Measurements from ENCODE around the gene ALDH7A1.

The ALDH7A1 gene

GRCh38 chr5:126484253-126484652 is 110.8 kb downstream of the ALDH7A1 start:
- H3K79me2 ChIP-seq (ENCODE audit: insufficient read depth, low read length) = no peaks in the 10 kb centered on the region
- TF ChIP-seq EZH2phosphoT487 (conservative IDR thresholded peaks at IDR 0.05; ENCODE audit: low read length) = no peak
- TF ChIP-seq CTCF (IDR thresholded peaks at IDR 0.05; ENCODE audit: insufficient read depth, low read length, poor library complexity, severe bottlenecking) = no peak

GRCh38 chr5:126483156-126483555 is 111.9 kb downstream of the ALDH7A1 start:
- Histone ChIP-seq H3K9me2 (replicated peaks; ENCODE audit: insufficient read depth, low read length) (no peaks in the 10 kb centered on the region), H3K4me2 (ENCODE audit: low read depth, low read length, poor library complexity, severe bottlenecking) (no peak overlapping the region), H3K4me3 (ENCODE audit: insufficient read depth, low read length, poor library complexity, severe bottlenecking) (no peak overlapping the region), H3K9me3 (ENCODE audit: insufficient read depth, low read length) (no peaks in the 10 kb centered on the region), H3K27me3 (ENCODE audit: low read length) (no peaks in the 10 kb centered on the region), H2AFZ (ENCODE audit: low read depth, low read length, severe bottlenecking) (no peak overlapping the region), H3F3A (ENCODE audit: insufficient read depth) (no peaks in the 10 kb centered on the region), H3K9ac (ENCODE audit: low read length) (no peak overlapping the region), H3K79me2 (ENCODE audit: insufficient read depth, low read length) (no peaks in the 10 kb centered on the region), H3K27ac (ENCODE audit: low read depth, low read length) (no peak overlapping the region), H4K20me1 (ENCODE audit: low read depth, low read length) (no peaks in the 10 kb centered on the region), H3K36me3 (ENCODE audit: low read length) (no peaks in the 10 kb centered on the region)
- TF ChIP-seq CTCF (IDR thresholded peaks at IDR 0.05; ENCODE audit: insufficient read depth, low read length, poor library complexity, severe bottlenecking) (no peak), EZH2phosphoT487 (conservative IDR thresholded peaks at IDR 0.05; ENCODE audit: low read length) (no peak)

More at GRCh38 chr5:126484253-126484652, 110.8 kb downstream of the ALDH7A1 start:
- no peak overlapping the region for H3K9ac ChIP-seq (ENCODE audit: low read length)
- no peak overlapping the region for H3K4me2 ChIP-seq (ENCODE audit: low read depth, low read length, poor library complexity, severe bottlenecking)
- H3K9me2 ChIP-seq (replicated peaks; ENCODE audit: insufficient read depth, low read length) = no peaks in the 10 kb centered on the region
- H3K9me3 ChIP-seq (ENCODE audit: insufficient read depth, low read length) = no peaks in the 10 kb centered on the region
- H3K27ac ChIP-seq (ENCODE audit: low read depth, low read length) = no peak overlapping the region
- no peaks in the 10 kb centered on the region for H3F3A ChIP-seq (ENCODE audit: insufficient read depth)
- H4K20me1 ChIP-seq (ENCODE audit: low read depth, low read length) = no peaks in the 10 kb centered on the region
- H3K36me3 ChIP-seq (ENCODE audit: low read length) = no peaks in the 10 kb centered on the region
- no peak overlapping the region for H2AFZ ChIP-seq (ENCODE audit: low read depth, low read length, severe bottlenecking)
- no peaks in the 10 kb centered on the region for H3K27me3 ChIP-seq (ENCODE audit: low read length)
- H3K4me3 ChIP-seq (ENCODE audit: insufficient read depth, low read length, poor library complexity, severe bottlenecking) = no peak overlapping the region

- Histone ChIP-seq H2AFZ (ENCODE audit: low read depth, low read length, severe bottlenecking) (no peak overlapping the region), H3K9me3 (ENCODE audit: insufficient read depth, low read length) (no peaks in the 10 kb centered on the region), H3K36me3 (ENCODE audit: low read length) (no peaks in the 10 kb centered on the region), H3F3A (ENCODE audit: insufficient read depth) (no peaks in the 10 kb centered on the region), H3K9ac (ENCODE audit: low read length) (no peak overlapping the region), H3K9me2 (replicated peaks; ENCODE audit: insufficient read depth, low read length) (no peaks in the 10 kb centered on the region), H4K20me1 (ENCODE audit: low read depth, low read length) (no peaks in the 10 kb centered on the region), H3K4me3 (ENCODE audit: insufficient read depth, low read length, poor library complexity, severe bottlenecking) (no peak overlapping the region), H3K27ac (ENCODE audit: low read depth, low read length) (no peak overlapping the region), H3K4me2 (ENCODE audit: low read depth, low read length, poor library complexity, severe bottlenecking) (no peak overlapping the region), H3K27me3 (ENCODE audit: low read length) (no peaks in the 10 kb centered on the region), H3K79me2 (ENCODE audit: insufficient read depth, low read length) (no peaks in the 10 kb centered on the region)
- no peak for TF ChIP-seq CTCF (IDR thresholded peaks at IDR 0.05; ENCODE audit: insufficient read depth, low read length, poor library complexity, severe bottlenecking)
- TF ChIP-seq EZH2phosphoT487 (conservative IDR thresholded peaks at IDR 0.05; ENCODE audit: low read length) = no peak
These were observed 112.4 kb downstream of the ALDH7A1 start for GRCh38 chr5:126482591-126482990.
